Stimulated activated CD4-positive, alpha-beta T cell treated with anti-CD3 and anti-CD28 coated beads, Interleukin-15, amount 100 ng/mL, for 24 hours (primary cell): ENCODE results near the gene IRF4.
A peak's percentile ranks its signal among the peaks of the same experiment; 100 is the strongest.
"Not testable (repeated sequence)": the region's sequence is repeated elsewhere in the genome, so short reads cannot be mapped to it uniquely, and the experiment has no call there.

ENCODE experiments used
- DNase-seq: peaks from one replicate; pipeline ENCODE4 v3.0.0-alpha.2; 2020

The IRF4 gene

DNA sequence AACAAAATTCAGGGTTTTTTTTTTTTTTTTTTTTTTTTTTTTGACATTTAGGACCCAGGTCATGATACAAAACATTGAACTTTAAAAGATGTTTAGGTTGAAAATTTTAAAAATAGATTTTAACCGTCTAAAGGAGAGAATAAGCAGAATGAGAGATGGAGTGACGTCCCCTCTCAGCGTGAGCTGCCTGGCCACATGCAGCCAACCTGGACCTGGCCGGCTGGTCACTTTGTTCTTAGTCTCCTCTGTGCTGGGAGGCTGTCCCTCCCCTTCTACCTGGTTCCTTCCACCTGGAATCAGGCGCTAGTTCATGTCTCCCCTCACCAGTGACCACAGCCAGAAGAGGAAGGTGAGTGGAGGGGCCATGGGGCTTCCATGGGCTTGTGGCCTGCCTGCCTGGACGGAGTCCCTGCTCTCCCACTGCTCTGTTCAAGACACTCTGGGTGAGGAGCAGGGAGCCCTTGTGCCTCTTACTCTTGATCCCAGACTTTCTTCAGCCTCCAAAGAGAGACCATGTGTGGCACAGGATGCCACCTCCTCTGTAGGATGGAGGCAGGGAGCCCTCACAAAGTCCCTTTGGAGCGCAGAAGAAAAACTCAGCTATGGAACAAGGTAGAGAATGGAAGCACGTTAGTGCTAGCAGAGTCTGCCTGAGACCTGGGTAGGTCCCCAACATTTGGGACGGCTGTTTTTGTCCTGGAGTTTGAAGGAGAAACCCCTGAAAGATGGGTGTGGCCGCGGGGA is 31.7 kb downstream of the IRF4 start:
- no peak for DNase-seq

DNA sequence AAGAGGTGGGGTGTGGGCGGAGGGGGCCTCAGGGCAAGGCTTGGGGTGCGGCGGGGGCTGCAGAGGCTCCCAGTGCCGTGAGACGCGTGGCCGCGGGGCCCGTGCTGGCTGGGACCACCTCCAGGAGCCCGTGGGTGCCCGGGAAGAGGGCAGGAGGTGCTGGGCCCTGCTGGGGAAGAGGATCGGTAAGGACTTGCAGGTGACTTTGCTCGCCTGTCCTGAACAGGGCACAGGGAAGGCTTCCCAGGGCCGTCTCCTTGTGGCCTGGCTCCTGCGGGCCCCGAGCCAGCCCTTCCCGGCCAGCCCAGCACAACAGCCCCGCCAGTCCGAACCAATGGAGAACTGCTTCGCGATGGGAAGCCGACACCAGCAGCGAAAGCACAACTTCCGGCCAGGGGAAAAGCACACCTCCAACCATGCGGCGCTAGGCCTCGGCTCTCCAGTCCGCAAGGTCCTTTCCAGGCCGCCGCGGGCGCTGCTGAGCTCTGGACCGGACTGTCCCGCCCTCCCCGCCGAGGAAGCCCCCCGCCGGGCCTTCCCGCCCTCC is 32.3 kb downstream of the IRF4 start:
- DNase-seq: no peak

DNA sequence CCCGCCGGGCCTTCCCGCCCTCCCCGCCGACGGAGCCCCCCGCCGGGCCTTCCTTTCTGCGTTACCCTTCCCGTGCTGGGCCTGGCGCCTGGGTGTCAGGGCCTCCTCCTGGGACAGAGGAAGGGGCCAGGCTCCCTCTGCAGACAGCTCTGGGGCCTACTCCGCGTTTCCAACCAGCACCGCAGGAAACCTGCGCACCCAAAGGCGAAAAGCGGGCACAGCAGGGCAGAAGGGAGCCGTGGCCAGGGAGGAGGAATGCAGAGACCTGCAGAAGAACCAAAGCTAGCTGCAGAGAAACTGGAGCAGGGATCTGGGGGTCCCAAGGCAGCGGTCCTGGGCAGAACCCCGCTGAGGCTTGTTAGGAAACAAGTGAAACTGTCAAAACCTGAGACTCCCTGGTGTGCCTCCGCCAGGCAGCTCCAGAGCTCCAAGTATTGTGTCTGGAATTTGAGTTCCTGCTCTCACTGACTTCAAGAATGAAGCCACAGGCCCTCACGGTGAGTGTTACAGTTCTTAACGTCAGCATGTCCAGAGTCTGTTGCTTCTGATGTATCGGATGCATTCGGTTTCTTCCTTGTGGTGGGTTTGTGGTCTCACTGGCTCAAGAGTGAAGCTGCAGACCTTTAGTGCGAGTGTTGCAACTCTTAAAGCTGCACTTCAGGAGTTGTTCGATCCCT is 33.3 kb downstream of the IRF4 start:
- no peak for DNase-seq

DNA sequence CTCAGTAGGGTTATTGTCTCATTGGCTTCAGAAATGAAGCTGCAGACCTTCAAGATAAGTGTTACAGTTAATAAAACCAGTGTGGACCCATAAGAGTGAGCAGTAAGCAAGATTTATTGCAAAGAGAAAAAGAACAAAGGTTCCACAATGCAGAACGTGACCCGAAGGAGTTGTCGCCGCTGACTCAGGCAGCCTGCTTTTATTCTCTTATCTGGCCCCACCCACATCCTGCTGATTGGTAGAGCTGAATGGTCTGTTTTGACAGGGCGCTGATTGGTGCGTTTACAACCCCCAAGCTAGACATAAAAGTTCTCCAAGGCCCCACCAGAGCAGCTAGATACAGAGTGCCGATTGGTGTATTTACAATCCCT is 33.9 kb downstream of the IRF4 start:
- not testable (repeated sequence) for DNase-seq

DNA sequence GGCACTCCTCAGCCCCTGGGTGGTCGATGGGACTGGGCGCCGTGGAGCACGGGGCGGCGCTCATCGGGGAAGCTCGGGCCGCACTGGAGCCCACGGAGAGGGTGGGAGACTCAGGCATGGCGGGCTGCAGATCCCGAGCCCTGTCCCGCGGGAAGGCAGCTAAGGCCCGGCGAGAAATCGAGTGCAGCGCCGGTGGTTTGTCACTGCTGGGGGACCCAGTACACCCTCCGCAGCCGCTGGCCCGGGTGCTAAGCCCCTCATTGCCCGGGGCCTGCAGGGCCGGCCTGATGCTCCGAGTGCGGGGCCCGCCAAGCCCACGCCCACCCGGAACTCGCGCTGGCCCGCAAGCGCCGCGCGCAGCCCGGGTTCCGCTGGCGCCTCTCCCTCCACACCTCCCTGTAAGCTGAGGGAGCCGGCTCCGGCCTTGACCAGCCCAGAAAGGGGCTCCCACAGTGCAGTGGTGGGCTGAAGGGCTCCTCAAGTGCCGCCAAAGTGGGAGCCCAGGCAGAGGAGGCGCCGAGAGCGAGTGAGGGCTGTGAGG is 34.7 kb downstream of the IRF4 start:
- DNase-seq: not testable (repeated sequence)

DNA sequence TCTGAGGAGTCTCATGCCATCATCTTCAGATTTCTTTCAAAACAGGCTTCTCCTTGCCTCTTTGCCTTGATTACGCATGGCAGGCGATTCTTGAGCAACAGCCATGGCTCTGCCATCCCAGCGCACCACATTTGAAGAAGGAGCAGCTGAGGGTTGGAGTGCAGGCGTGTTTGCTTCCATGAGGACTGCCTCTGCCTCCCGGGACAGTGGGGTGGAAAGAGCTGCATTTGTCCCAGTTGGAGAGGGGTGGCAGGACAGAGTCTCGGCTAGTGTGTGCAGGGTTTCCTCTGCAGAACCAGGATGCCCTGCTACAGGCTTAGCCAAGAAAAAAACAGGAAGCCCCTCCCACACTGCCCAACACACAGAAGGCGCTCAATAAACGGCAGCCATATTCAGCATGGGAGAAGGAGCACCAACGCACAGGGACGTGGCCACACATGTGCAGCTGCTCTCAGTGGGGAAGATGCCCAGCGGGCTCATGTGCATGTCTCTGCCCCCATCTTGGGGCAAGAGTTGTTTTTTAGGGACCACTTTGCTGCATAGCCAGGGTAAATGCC is 36.6 kb downstream of the IRF4 start:
- no peak for DNase-seq

DNA sequence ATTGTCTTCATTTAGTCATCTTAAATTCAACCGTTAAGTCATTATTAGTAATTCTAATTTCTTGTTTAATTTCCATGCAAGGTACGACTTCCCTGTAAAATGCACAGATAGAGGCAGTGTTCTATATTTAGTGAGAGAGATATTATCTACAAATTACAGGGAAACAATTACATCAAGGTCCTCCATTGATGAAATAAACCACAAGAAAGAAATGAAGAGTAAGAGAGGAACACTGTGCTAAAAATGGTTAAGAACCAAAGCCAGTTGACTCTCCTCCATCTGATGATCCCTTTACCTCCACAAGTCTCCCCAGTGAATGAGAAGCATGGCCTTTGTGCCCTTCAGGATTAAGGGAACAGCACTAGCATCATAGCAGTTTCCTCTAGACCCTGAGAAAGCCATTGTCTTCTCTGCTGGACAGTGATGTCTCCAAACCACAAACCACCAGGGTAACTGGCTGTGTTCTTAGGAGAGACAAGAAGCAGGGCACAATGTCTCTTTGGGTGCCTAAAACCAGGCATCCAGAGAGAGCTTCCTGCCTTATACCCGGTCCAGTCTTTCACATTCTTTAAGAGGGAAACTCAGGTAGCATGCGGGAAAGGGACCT is 38.1 kb downstream of the IRF4 start:
- DNase-seq: no peak

DNA sequence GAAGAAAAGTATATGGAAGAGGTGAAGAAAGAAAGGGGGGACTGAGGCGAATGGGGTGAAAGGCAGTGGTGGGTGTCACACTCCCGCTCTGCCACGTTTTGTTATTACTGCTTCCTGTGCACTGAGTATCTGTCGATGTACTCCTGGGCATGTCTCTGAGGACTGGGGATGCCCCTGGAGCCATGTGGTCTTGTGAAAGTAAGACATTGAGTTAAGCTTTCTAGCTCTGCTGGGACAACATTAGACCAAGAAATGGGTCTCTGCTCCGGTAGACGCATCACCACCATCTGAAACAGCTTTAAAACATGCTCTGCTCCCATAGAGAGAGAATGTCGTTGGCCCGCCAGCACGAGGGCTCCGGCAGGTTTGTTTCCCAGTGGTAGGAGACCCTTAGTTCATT is 40.0 kb downstream of the IRF4 start:
- DNase-seq: peak; percentile 45

DNA sequence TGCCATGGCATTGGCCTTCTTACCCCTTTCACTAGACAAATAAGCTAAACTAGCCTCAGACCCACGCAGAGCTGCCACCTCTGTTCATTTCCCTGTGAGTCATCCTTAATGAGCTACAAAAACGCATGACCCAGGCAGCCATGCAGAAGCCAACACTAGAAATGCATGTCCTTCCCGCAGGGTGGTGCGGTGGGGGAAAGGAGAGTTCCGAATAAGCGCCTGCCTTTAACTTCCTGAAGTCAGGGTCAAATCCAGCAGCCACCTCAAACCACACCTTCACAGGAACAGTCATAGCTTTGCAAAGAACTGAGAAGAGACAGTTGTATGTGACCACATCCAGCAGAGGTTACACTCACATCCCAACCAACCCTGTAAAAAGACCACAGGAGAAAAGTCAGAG is 40.4 kb downstream of the IRF4 start:
- peak; percentile 80 for DNase-seq

DNA sequence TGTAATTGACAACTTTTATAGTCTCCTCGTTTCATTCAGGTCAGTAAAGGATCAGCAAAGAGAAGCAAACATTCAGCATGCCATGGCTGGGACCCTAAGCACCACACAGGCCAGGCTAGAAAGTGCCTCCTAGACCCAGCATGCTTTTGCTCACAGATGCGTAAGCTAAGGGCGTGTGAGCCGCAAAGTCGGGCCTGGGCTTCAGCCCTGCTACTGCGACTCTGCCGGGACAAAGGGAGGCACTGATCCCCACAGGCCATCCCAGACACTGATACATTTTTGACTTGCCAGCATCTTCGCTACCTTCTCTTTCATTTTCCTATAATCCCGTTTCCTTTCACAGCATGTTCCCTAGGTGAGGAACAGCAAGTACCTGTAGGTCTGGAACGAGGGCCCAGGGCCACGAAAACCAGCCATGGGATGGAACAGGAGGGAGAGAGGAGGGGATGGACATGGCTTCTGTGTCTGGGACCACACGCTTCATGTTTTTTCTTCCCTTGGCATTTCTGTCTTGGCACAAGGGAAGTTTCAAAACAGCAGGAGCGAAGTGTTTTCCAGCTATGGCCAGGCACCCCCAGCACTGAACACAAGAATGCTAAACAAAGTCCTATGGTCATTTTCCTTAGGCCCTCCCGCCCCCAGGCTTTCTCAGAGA is 42.6 kb downstream of the IRF4 start:
- DNase-seq: no peak

DNA sequence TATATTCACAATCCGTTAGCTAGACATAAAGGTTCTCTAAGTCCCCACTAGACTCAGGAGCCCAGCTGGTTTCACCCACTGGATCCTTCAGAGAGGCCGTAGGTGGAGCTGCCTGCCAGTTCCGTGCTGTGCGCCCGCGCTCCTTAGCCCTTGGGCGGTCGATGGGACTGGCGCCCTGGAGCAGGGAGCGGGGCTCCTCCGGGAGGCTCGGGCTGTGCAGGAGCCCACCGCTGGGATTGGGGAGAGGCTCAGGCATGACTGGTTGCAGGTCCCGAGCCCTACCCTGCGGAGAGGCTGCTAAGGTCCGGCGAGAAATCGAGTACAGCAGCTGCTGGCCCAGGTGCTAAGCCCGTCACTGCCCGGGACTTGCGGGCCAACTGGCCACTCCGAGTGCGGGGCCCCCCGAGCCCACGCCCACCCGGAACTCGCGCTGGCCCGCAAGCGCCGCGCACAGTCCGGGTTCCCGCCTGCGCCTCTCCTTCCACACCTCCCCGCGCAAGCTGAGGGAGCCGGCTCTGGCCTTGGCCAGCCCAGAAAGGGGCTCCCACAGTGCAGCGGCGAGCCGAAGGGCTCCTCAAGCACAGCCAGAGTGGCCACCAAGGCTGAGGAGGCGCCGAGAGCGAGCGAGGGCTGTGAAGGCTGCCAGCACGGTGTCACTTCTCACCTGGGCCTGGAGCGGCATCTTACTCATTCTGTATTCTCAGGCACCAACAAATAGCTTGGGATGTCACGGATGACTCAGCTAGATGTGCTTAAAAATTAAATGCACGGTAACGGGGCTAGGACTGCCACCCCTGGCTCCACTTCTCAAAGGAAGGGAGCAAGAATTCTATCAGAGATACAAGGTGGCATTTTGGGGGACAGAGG is 44.1 kb downstream of the IRF4 start:
- no peak for DNase-seq

DNA sequence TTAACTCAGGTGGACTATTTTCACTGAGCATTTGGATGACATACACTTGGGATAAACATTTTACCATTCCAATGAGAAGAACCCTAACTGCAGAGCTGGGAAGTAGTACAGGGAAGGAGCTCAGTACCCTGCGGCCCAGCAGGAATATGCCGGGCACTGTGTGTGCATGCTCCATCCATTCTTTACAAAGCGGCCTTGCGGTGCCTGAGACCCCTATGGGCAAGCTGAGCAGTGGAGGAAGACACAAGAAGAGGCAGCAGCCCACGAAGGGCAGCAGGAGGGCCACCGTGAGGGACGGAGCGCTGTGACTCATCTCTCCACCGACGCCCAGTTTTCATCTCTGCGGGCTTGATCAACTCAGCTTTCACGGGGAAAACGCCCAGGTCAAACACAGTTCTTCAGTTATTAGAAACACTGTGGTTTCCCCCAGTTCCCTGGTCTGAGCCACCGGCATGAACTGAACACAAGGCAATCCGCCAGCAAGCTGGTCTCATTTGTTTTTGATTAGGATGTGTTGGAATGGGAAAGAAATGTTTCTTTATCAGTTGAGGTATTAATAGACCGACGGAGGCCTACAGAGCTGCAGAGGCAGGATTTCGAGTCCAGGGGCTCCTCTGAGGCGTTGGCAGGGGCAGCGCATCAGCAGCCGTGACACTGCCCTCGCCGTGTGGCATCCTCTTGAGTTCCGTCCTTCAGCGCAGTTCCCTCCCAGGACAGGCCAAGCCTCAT is 44.9 kb downstream of the IRF4 start:
- DNase-seq: no peak

DNA sequence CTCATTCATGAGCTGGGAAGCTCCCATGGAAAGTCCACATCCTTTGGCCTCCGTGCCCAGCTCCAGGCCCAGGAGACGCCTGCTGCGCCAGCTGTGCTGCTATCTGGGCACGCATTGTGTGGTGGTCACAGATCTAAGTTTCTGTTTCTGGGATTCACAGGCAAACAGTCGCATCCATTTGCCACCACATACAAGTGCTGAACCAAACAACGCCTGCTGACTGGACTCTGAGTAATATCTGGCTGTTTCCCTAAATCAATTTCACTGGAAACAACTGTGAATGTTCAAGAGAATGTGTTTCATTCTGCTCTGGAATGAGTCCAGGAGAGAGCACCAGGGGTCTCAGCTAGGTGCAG is 45.5 kb downstream of the IRF4 start:
- DNase-seq: no peak

DNA sequence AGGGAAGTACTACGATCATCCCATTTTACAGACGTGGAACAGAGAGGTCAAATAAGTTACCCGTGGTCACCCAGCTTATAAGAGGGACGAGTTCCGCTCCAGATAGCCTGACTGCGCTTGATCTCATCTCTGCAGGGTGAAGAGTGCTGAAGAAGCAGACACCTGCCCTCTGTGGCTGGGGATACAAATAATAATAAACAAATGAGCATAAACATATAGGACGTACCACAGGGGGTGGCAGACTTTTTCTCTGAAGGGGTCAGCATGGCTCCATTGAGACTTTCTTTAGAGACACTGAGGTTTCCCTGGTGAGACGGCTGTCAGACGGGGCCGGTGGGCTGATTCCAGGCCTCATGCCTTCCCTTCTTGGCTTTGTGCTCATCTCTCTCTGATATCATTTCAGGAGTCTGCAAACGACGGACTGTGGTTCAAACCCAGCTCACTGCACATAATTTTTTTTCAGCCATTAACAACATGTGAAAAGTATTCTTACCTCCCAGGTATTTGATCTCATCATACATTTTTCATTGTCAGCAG is 47.1 kb downstream of the IRF4 start:
- no peak for DNase-seq

DNA sequence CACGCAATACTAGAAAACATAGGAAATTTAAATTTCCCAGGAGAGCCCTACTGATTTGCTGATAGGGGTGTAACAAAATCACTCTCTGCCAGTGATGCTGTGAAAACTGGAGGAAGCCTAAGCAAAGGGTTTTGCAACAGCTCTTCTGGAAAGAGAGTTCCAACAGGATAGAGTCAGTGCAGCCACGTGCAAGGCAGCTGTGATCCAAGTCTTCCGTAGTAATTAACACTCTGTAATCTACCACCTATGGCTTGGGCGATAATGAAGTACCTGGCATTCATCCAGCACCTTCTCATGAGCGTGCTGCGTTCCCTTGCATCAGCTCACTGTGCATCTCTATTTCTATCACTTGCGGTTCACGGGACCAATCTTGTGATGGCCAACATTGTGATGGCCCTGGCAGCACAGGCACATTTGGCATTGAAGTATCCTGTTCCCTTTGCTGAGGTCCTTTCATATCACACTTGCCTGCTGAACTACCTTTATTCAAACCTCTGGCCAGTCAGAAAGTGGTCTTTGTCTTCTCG is 48.2 kb downstream of the IRF4 start:
- DNase-seq: no peak

DNA sequence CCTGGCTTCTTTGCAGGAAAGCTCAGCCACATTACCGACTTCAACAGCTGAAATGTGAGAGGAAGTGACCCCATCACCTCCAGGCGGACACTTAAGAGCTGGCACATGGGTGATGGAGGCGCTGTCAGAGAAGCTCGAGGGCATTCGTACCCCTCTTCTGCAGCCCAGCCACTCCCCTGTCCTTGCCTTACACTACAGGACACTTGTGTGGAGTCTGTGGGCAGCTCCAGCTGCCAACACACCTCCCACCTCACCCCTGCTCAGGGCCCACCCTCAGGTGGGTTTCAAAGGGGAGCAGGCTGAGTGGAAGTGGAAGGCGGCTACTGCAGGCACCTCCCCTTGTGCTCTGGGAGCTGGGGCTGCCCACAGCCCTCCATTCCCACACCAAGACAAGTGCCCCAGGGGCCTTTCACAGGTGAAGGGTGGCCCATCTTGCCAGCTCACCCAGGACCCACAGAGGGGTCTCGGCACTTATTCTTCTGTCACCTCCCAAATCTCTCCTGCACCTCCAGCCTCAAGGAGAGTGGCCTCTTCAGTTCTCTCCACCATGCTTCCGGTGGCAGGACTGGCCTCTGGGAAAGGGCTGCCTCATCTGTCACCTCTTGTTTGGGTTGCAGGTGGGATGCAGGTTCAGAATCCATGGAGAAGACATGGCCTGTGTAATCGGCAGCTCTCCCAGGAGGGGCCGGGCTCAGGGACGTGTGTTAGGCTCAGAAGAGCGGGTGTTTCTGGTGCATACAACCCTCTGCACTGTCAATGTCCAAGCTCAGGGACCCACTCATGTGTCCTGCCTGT is 49.8 kb downstream of the IRF4 start:
- DNase-seq: no peak

DNA sequence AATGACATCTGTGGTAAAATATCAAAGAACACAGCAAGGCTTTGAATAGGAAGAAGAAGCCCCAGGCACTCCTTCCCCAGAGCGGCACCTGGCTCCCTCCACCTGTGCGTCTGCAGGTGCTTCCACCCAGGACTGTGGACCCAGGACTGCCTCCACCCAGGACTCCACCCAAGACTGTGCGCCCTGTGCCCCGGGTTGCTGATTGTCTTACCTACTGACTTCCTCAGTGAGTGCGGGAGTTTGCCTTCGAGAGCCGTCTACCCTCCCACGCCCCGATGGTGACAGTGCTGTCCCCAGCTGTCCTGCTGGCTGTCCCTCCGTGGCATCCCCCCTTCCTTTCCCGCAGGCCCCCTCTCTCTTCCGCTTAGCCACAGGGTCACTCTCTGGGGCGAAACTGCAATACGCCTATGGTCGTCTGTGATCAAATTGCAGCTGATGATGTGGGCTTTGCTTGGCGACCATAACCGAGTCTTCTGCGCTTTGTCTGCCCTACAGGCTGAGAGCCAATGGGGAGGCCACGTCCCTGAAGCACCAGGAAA is 52.1 kb downstream of the IRF4 start:
- no peak for DNase-seq

DNA sequence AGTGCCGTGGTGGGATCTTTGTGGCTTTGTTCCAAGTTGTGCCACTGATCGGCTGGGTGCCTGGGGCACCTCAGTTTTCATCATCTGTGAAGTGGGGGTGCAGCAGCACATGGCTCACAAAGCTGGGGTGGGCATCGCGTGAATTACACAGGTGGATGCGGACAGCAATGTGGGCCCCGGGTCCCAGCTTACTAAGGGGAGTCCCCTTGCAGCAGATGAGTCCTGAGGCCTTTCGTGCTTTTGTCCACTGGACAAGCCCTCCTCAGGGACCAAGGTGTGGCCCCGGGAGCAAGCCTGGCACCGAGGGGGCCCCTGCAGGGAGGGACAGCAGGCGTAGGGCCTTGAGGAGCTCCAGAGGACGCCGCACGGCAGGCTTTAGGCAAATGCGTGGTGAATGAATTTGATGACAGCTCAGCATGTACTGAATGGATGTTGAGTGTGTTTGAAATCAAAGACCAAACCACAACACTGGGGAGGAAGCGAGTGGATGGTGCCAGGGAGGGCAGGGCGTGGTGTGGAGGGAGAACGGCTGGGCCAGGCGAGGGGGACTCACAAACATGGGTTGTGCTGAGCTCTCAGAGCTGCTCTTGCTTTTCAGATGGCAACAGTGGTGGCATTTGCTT is 53.2 kb downstream of the IRF4 start:
- DNase-seq: peak; percentile 66
